Stimulated activated CD8-positive, alpha-beta memory T cell treated with anti-CD3 and anti-CD28 coated beads, Interleukin-15, amount 100 ng/mL, for 24 hours (primary cell): ENCODE data around the gene STEAP3.

Experiments used
- DNase-seq: peaks from one replicate; pipeline ENCODE4 v3.0.0-alpha.2; 2020; ENCODE audit warnings: low read depth

Gene STEAP3

GRCh38 chr2:119294671-119295070 is 71.0 kb downstream of the STEAP3 start:
- no peak for DNase-seq

- no peak for DNase-seq
These were observed 72.2 kb downstream of the STEAP3 start for GRCh38 chr2:119295688-119296375.

- no peak for DNase-seq
These were observed 77.8 kb downstream of the STEAP3 start for GRCh38 chr2:119301413-119301812.

GRCh38 chr2:119304847-119305246 is 81.2 kb downstream of the STEAP3 start:
- DNase-seq: no peak

- no peak for DNase-seq
These were observed 82.0 kb downstream of the STEAP3 start for GRCh38 chr2:119305497-119306195.

- no peak for DNase-seq
These were observed 82.6 kb downstream of the STEAP3 start for GRCh38 chr2:119306196-119306590.

- DNase-seq: no peak
These were observed 83.9 kb downstream of the STEAP3 start for GRCh38 chr2:119307419-119308140.

- no peak for DNase-seq
These were observed 85.2 kb downstream of the STEAP3 start for GRCh38 chr2:119308793-119309330.

- DNase-seq: no peak
These were observed 87.7 kb downstream of the STEAP3 start for GRCh38 chr2:119311371-119311770.

GRCh38 chr2:119311831-119312230 is 88.2 kb downstream of the STEAP3 start:
- DNase-seq: no peak
